Upper lobe of left lung (tissue), 6 donors: Measurements from ENCODE around the gene TCL1B. TPM values are rescaled to one million over a fixed set of nuclear protein-coding genes. Genes with fewer than 3 reads are reported as not detected.

Experiments
- ATAC-seq, 2 donors: fragments of 200-7000 bp; cut with Tn5 transposase; one replicate each; pipeline ENCODE4 v1.9.1; 2022; ENCODE audit warnings: mild to moderate bottlenecking in 2 of 2, moderate library complexity in 2 of 2; ENCODE audit not compliant: low FRiP score in 2 of 2
- DNase-seq, 2 donors: peaks; one replicate each; pipeline ENCODE4 v3.0.0-alpha.2; 2019 to 2020
- H3K27ac ChIP-seq, 4 donors: fragments of 200-600 bp; sonication (generic); one replicate each; pipeline ENCODE4 v1.5.1; 2016 to 2019
- H3K27me3 ChIP-seq, 4 donors: fragments of 200-600 bp; sonication (generic); one replicate each; pipeline ENCODE4 v1.5.1; 2017 to 2019
- H3K36me3 ChIP-seq, 4 donors: fragments of 200-600 bp; sonication (generic); one replicate each; pipeline ENCODE4 v1.5.1; 2016 to 2019
- H3K4me1 ChIP-seq, 4 donors: fragments of 200-600 bp; sonication (generic); one replicate each; pipeline ENCODE4 v1.5.1; 2018 to 2019
- H3K4me3 ChIP-seq, 4 donors: fragments of 200-600 bp; sonication (generic); one replicate each; pipeline ENCODE4 v1.5.1; 2017 to 2019; ENCODE audit warnings: mild to moderate bottlenecking in 2 of 4, moderate library complexity in 1 of 4
- H3K9me3 ChIP-seq, 4 donors: fragments of 200-600 bp; sonication (generic); one replicate each; pipeline ENCODE4 v1.5.1; 2018 to 2019
- EP300 ChIP-seq, 4 donors: sonication (generic); formaldehyde crosslinking; IDR thresholded peaks; one replicate each; pipeline ENCODE4 v1.5.1; 2017; ENCODE audit warnings: antibody characterized with exemption in 4 of 4, control low read depth in 2 of 4
- POLR2A ChIP-seq, 4 donors: fragments of 450-650 bp; IDR thresholded peaks; one replicate each; pipeline ENCODE4 v1.5.1; 2016 to 2017; ENCODE audit warnings: antibody characterized with exemption in 4 of 4, mild to moderate bottlenecking in 2 of 4
- POLR2AphosphoS5 ChIP-seq, 2 donors: sonication (generic); formaldehyde crosslinking; IDR thresholded peaks; one replicate each; pipeline ENCODE4 v1.5.1; 2017; ENCODE audit warnings: antibody characterized with exemption in 2 of 2
- WGBS, 2 donors: methylation state at CpG; one replicate each; pipeline ENCODE4 v1.1.5; 2017 to 2018; 5-methylcytosine and 5-hydroxymethylcytosine counted together
- total RNA-seq, 6 donors: library from RNA; depleted of rRNA in 4 of 6; stranded (reverse); fragments of >200 nt in 4 of 6; gene quantifications; one replicate each; pipeline versions ENCODE4 v1.1.0 to v1.2.1, GENCODE V29; 2016 to 2021
- TF ChIP-seq, protein P1 (sequence below), 6 experiments: fragments of 450-650 bp in 4 of 6; fragments of 200-600 bp in 2 of 6; sonication (generic) in 2 of 6; IDR thresholded peaks; one replicate each; pipeline ENCODE4 v1.5.1; 2016 to 2019; ENCODE audit warnings: antibody characterized with exemption in 6 of 6
- donor health status: DM: no; HTN: no; CAD: no; lungs with moderate emphysema.
- donor health status: DM: no; HTN: yes; CAD: no; lungs with severe emphysema.

Gene TCL1B
- total RNA-seq, 6 donors from 2014 or later: not detected

GRCh38 chr14:95679998-95680735 lies 6.1 kb upstream of the TCL1B start:
- no peak overlapping the region for H3K4me3 ChIP-seq
- WGBS, 2 donors: 22 to 34% methylated on average over 7 to 8 of the region's 8 CpGs
- no peaks in the 10 kb centered on the region for H3K9me3 ChIP-seq
- no peaks in the 10 kb centered on the region for H3K4me1 ChIP-seq
- DNase-seq (peak in 1 of 2 donors; percentile 6), ATAC-seq (no peak)
- no peaks in the 10 kb centered on the region for H3K27me3 ChIP-seq
- TF ChIP-seq, protein P1, sequence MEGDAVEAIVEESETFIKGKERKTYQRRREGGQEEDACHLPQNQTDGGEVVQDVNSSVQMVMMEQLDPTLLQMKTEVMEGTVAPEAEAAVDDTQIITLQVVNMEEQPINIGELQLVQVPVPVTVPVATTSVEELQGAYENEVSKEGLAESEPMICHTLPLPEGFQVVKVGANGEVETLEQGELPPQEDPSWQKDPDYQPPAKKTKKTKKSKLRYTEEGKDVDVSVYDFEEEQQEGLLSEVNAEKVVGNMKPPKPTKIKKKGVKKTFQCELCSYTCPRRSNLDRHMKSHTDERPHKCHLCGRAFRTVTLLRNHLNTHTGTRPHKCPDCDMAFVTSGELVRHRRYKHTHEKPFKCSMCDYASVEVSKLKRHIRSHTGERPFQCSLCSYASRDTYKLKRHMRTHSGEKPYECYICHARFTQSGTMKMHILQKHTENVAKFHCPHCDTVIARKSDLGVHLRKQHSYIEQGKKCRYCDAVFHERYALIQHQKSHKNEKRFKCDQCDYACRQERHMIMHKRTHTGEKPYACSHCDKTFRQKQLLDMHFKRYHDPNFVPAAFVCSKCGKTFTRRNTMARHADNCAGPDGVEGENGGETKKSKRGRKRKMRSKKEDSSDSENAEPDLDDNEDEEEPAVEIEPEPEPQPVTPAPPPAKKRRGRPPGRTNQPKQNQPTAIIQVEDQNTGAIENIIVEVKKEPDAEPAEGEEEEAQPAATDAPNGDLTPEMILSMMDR (IDR thresholded peaks at IDR 0.05): no peak
- TF ChIP-seq EP300 (IDR thresholded peaks at IDR 0.05) (no peak), POLR2AphosphoS5 (IDR thresholded peaks at IDR 0.05) (no peak), POLR2A (IDR thresholded peaks at IDR 0.05) (no peak)
- no peaks in the 10 kb centered on the region for H3K36me3 ChIP-seq
- no peak overlapping the region for H3K27ac ChIP-seq

DNA sequence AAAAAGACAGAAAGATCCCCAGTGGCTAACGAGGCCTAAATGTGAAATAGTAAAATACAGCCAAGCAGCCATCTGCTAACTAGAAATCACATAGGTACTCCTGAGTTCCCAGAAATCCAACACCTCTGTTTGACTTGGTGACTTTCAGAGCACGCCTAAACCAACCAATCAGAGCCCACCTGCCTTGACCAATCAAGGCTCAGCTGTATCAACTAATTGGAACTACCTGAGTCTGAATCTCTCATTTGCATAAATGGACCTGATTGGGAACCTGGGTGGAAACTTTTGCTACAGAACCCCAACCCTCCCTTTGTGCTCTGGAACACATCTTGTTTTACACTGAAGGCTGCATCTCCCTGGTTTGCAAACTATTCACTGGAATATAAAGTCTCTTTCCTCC lies 5.1 kb upstream of the TCL1B start:
- TF ChIP-seq POLR2AphosphoS5 (IDR thresholded peaks at IDR 0.05) (no peak), EP300 (IDR thresholded peaks at IDR 0.05) (no peak), POLR2A (IDR thresholded peaks at IDR 0.05) (no peak)
- TF ChIP-seq, protein P1 (IDR thresholded peaks at IDR 0.05): no peak
- Histone ChIP-seq H3K27ac (no peak overlapping the region), H3K27me3 (no peaks in the 10 kb centered on the region), H3K36me3 (no peaks in the 10 kb centered on the region), H3K9me3 (no peaks in the 10 kb centered on the region), H3K4me1 (no peaks in the 10 kb centered on the region), H3K4me3 (no peak overlapping the region)
- DNase-seq: no peak
- WGBS, 2 donors: 80 to 82% methylated on average over 2 of the region's 2 CpGs
- ATAC-seq: no peak

DNA sequence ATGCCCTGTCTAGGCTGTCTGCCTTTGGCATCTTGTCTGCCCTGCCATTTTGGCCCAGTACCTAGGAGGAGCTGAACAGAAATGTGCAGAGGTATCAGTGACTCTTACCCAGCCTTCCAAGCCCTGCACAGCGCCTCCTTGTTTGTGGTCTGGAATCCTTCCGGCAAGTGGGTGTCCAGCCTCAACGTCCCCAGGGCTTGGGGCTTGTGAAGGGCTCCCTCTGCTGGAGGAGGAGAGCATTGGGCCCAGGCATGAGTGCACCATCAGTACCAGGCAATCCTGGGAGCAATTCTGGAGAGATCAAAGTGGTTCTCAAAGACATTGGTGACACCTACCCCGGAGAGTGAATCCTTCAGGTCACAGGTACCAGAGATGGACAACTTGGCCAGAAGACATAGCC lies 2.4 kb upstream of the TCL1B start:
- no peak overlapping the region for H3K4me3 ChIP-seq
- H3K27ac ChIP-seq: no peak overlapping the region
- H3K27me3 ChIP-seq: no peaks in the 10 kb centered on the region
- no peaks in the 10 kb centered on the region for H3K4me1 ChIP-seq
- peak; percentile 34 to 36 for ATAC-seq
- no peaks in the 10 kb centered on the region for H3K9me3 ChIP-seq
- WGBS, 2 donors: 49 to 60% methylated on average over 1 to 4 of the region's 4 CpGs
- TF ChIP-seq, protein P1 (IDR thresholded peaks at IDR 0.05): peak; percentile 21 to 64 (median 51)
- no peak for TF ChIP-seq POLR2A (IDR thresholded peaks at IDR 0.05)
- no peaks in the 10 kb centered on the region for H3K36me3 ChIP-seq
- peak in 1 of 2 donors; percentile 28 for DNase-seq

GRCh38 chr14:95686935-95687334 lies 709 bp downstream of the TCL1B start:
- Histone ChIP-seq H3K9me3 (no peaks in the 10 kb centered on the region), H3K36me3 (no peaks in the 10 kb centered on the region), H3K4me3 (no peak overlapping the region), H3K27ac (no peak overlapping the region), H3K27me3 (no peaks in the 10 kb centered on the region), H3K4me1 (no peaks in the 10 kb centered on the region)
- WGBS, 2 donors: 69 to 75% methylated on average over 2 of the region's 2 CpGs
- TF ChIP-seq POLR2AphosphoS5 (IDR thresholded peaks at IDR 0.05): no peak
- TF ChIP-seq, protein P1 (IDR thresholded peaks at IDR 0.05): no peak
- TF ChIP-seq POLR2A (IDR thresholded peaks at IDR 0.05): no peak
- no peak for TF ChIP-seq EP300 (IDR thresholded peaks at IDR 0.05)
- DNase-seq (no peak), ATAC-seq (no peak)

DNA sequence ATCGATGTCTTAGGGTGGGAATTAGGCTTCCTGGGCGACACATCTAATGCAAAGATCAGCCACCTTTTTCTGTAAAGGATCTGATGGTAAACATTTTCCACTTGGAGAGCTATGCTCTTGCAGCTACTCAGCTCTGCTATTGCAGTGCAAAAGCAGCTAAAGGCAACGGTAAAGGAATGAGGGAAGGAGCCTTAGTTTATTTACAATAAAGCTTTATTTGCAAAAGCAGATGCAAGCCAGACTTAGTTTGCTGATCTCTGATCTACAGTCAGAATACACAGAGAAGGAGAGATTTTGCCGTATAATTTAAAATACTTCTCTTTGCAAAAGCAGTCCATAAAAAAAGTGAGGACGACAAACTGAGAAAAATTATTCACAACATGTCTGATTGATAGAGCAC lies 3.2 kb downstream of the TCL1B start:
- Histone ChIP-seq H3K36me3 (no peaks in the 10 kb centered on the region), H3K27me3 (no peaks in the 10 kb centered on the region), H3K4me3 (no peak overlapping the region), H3K27ac (no peak overlapping the region), H3K9me3 (no peaks in the 10 kb centered on the region), H3K4me1 (no peaks in the 10 kb centered on the region)
- DNase-seq (no peak), ATAC-seq (no peak)
- TF ChIP-seq POLR2A (IDR thresholded peaks at IDR 0.05) (no peak), EP300 (IDR thresholded peaks at IDR 0.05) (no peak)
- WGBS, 2 donors: 40 to 55% methylated on average over 5 of the region's 5 CpGs
